LNCAP (cell line): ENCODE data around the gene GABBR2.

Experiments
- TF ChIP-seq, protein P1 (sequence below): fragments of 450-650 bp; IDR thresholded peaks from 2 replicates; pipeline ENCODE4 v1.5.1; 2017; ENCODE audit warnings: mild to moderate bottlenecking

Gene GABBR2

DNA sequence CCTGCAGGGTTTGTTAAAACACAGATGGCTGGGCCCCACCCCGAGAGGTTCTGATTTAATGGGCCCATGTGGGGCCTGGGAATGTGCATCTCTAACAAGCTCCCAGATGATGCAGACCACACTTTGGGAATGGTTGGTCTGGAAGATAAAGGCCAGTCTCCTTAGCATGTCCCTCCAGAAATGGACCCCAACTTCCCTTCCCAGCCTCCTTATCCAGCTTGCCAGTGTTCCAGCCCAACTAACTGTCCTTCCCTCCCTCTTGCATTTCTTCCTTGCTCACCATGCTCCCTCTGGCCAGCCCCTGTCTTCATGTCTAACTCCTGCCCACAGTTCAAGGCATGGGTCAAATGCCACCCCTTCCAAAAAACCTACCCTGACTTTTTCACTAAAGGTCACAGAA lies 257.2 kb downstream of the GABBR2 start:
- TF ChIP-seq, protein P1, sequence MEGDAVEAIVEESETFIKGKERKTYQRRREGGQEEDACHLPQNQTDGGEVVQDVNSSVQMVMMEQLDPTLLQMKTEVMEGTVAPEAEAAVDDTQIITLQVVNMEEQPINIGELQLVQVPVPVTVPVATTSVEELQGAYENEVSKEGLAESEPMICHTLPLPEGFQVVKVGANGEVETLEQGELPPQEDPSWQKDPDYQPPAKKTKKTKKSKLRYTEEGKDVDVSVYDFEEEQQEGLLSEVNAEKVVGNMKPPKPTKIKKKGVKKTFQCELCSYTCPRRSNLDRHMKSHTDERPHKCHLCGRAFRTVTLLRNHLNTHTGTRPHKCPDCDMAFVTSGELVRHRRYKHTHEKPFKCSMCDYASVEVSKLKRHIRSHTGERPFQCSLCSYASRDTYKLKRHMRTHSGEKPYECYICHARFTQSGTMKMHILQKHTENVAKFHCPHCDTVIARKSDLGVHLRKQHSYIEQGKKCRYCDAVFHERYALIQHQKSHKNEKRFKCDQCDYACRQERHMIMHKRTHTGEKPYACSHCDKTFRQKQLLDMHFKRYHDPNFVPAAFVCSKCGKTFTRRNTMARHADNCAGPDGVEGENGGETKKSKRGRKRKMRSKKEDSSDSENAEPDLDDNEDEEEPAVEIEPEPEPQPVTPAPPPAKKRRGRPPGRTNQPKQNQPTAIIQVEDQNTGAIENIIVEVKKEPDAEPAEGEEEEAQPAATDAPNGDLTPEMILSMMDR, result no peak

DNA sequence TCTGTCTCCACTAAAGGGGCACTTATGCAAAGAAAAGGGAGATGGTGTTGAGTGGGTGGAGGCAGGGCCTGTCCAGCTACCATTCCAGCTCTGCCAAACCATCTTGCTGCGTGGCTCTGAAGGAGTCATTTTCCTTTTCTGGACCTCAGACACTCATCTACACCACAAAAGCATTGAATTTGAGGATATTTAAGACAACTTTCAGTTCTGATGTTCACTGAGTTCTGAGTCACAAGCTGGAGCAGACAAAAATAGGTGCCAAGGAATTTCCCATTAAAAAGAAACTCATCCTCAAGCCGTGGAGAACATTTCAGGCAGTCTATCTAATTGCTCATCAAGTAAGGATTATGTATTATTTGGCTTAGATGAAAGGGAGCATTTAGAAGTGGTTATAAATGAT lies 258.2 kb downstream of the GABBR2 start:
- TF ChIP-seq, protein P1, result no peak

DNA sequence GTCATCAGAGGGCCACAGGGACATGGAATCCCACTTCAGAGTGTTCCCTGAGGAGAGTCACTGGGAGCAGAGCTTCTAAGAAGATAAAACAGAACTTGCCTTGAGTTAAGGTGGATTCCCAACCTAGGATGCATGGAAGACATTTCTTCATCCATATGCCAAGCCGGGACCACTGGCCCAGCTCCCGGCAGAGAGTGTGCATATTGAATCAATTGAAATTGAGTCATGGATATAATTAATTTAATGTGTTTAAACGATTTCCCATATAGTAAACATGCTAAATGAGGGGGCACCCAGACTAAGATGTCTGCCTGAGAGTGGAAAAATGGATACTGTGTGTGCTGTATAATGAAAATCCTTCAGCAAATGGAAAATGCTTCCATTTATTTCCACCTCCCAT lies 258.9 kb downstream of the GABBR2 start:
- TF ChIP-seq, protein P1, result no peak

DNA sequence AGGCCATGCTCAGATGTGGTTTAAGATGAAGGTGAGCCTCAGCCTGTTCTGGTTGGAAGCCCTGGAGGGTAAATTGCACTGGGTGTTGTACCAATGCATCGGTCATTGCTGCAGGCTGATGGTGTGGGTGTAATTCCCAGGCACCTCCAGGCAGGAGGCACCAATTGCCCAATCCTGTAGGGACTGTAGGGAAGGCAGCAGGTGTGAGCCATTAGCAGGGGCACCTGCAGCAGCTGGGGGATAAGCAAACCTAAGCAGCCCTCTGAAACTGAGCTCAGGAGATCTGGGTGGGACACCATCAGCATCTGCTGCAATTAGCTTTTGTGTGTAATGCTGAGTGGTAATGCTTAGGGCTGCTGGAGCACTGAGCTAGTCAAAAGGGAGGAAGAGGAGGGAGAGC lies 263.2 kb downstream of the GABBR2 start:
- TF ChIP-seq, protein P1, result no peak

DNA sequence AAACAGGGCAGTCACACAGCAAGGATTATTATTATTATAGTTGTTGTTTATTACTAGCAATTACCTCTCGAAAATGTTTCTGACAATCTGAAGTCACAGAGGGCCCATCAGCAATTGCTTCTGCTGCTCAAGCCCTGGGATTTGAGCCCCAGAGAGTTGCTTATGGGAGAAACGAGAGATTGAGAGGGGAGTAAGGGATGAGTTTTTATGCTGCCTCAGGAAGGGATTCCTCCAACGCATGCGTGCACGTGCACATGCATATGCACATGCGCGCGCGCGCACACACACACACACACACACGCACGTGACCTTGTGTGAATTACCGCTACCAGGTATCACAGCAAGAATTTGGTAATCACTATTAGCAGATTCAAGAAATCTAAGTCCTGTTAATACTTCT lies 264.1 kb downstream of the GABBR2 start:
- TF ChIP-seq, protein P1, result no peak

DNA sequence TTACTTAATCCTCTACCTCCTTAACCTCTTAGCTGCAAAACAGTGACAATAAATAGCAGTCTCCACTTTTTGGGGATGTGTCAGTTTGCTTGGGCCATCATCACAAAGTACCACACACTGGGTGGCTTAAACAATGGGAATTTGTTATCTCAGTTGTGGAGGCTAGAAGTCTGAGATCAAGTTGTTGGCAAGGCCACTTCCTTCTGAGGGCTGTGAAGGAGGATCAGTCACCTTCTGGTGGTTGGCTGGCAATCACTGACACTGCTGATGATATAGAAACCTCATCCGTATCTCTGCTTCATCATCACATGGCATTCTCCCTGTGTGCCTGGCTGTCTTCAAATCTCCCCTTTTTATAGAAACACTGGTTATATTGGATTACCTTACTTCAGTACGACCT lies 266.2 kb downstream of the GABBR2 start:
- TF ChIP-seq, protein P1, result no peak

DNA sequence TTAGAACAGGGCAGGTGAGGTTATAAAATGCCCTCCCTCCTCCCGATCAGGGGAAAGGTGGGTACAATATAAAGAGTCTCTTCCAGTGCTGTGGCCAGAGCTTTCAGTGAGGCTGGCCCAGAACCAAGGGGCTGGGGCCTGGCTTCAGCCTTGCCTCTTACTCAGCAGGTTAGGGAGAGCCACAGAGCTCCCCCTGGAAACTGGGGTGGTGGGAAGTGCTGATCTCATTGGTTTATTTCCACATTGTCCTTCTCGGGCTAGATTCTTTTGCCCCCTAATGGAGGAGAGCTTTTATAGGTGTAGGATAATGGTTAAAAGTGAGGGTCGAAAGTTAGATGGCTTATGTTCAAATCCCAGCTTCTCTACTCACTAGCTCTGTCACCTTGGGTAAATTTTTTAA lies 266.6 kb downstream of the GABBR2 start:
- TF ChIP-seq, protein P1, result no peak

DNA sequence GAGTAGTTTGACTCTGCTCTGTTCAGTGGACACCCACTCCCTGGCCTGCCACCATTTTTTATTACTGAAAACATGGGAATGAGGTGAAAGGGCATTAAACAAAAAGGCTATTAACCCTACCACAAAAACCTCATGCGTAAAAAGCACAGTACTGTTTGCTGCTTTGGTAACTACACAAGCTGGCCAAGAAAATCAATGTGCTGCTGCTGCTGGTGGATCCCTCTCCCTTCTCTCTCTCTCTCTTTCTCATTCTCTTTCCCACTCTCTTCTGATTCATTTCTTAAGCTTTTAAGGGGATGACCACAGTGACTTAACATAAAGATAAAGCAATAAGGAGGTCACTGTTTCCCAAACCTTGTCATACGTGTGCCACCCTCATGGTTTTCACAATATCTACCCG lies 270.1 kb downstream of the GABBR2 start:
- TF ChIP-seq, protein P1, result no peak
